Left forelimb (tissue), 1 donor: Measurements from ENCODE around the gene SLC38A2.
"Not testable (repeated sequence)": the region's sequence is repeated elsewhere in the genome, so short reads cannot be mapped to it uniquely, and the experiment has no call there.

ENCODE experiments used
- DNase-seq: peaks from one replicate; pipeline ENCODE4 v3.0.0-alpha.2; 2018; ENCODE audit warnings: low spot score

SLC38A2 gene

GRCh38 chr12:46360370-46360769, 12.2 kb downstream of the SLC38A2 start:
- DNase-seq, result no peak

GRCh38 chr12:46359667-46360280, 12.8 kb downstream of the SLC38A2 start:
- DNase-seq, result no peak

- no peak for DNase-seq
Measured at GRCh38 chr12:46358791-46359666, 13.5 kb downstream of the SLC38A2 start.

- DNase-seq, result no peak
Measured at GRCh38 chr12:46358325-46358700, 14.3 kb downstream of the SLC38A2 start.

GRCh38 chr12:46357438-46358324, 14.9 kb downstream of the SLC38A2 start:
- no peak for DNase-seq

GRCh38 chr12:46356655-46357437, 15.7 kb downstream of the SLC38A2 start:
- no peak for DNase-seq

- DNase-seq, result no peak
Measured at GRCh38 chr12:46354802-46355199, 17.8 kb downstream of the SLC38A2 start.

- no peak for DNase-seq
Measured at GRCh38 chr12:46354111-46354801, 18.3 kb downstream of the SLC38A2 start.

- DNase-seq, result no peak
Measured at GRCh38 chr12:46351886-46352650, 20.5 kb downstream of the SLC38A2 start.

- DNase-seq, result no peak
Measured at GRCh38 chr12:46351138-46351537, 21.4 kb downstream of the SLC38A2 start.

GRCh38 chr12:46349253-46349652, 23.3 kb downstream of the SLC38A2 start:
- no peak for DNase-seq

- DNase-seq, result no peak
Measured at GRCh38 chr12:46343118-46343852, 29.3 kb downstream of the SLC38A2 start.

- no peak for DNase-seq
Measured at GRCh38 chr12:46342562-46343033, 30.0 kb downstream of the SLC38A2 start.

GRCh38 chr12:46339051-46339450, 33.5 kb downstream of the SLC38A2 start:
- DNase-seq, result no peak

GRCh38 chr12:46332260-46332659, 40.3 kb downstream of the SLC38A2 start:
- no peak for DNase-seq

- DNase-seq, result not testable (repeated sequence)
Measured at GRCh38 chr12:46325075-46325474, 47.5 kb downstream of the SLC38A2 start.

- no peak for DNase-seq
Measured at GRCh38 chr12:46320731-46321130, 51.8 kb downstream of the SLC38A2 start.

GRCh38 chr12:46318037-46318436, 54.5 kb downstream of the SLC38A2 start:
- DNase-seq, result no peak
